Glutamatergic neuron (in vitro differentiated cells): Measurements from ENCODE around the gene PPCDC. TPM values are rescaled to one million over a fixed set of nuclear protein-coding genes. Genes with fewer than 3 reads are reported as not detected.

Experiments used
- DNase-seq: peaks from one replicate; pipeline ENCODE4 v3.0.0; 2022
- H3K27ac Mint-ChIP-seq: one replicate; pipeline ENCODE4 v1.8.0; 2020; ENCODE audit warnings: mild to moderate bottlenecking, mixed read lengths, inconsistent platforms; ENCODE audit not compliant: unreplicated experiment
- H3K27me3 Mint-ChIP-seq: one replicate; pipeline ENCODE4 v1.8.0; 2020; ENCODE audit warnings: mild to moderate bottlenecking, moderate library complexity, mixed read lengths, inconsistent platforms; ENCODE audit not compliant: unreplicated experiment
- H3K36me3 Mint-ChIP-seq: one replicate; pipeline ENCODE4 v1.8.0; 2020; ENCODE audit warnings: mild to moderate bottlenecking, mixed read lengths, inconsistent platforms; ENCODE audit not compliant: unreplicated experiment
- H3K4me1 Mint-ChIP-seq: one replicate; pipeline ENCODE4 v1.8.0; 2020; ENCODE audit warnings: mild to moderate bottlenecking, low read depth, mixed read lengths, inconsistent platforms; ENCODE audit not compliant: unreplicated experiment
- H3K4me3 Mint-ChIP-seq: one replicate; pipeline ENCODE4 v1.8.0; 2020; ENCODE audit warnings: mild to moderate bottlenecking, mixed read lengths, inconsistent platforms; ENCODE audit not compliant: unreplicated experiment
- H3K9me3 Mint-ChIP-seq: one replicate; pipeline ENCODE4 v1.8.0; 2020; ENCODE audit warnings: mild to moderate bottlenecking, moderate library complexity, mixed read lengths, inconsistent platforms; ENCODE audit not compliant: unreplicated experiment
- total RNA-seq: library from RNA; stranded (reverse); fragmentation: NEBNext Ultra II Directional; extraction: Animal tissue kit (Norgen Biotek cat#: 25700); gene quantifications from one replicate; pipeline ENCODE4 v1.2.1, GENCODE V29; 2021; ENCODE audit not compliant: unreplicated experiment
- TF ChIP-seq, protein P1 (sequence below): fragments of 200-600 bp; sonication (generic); IDR thresholded peaks from one replicate; pipeline ENCODE4 v1.5.0; 2021; ENCODE audit not compliant: partially characterized antibody, unreplicated experiment

The PPCDC gene
- total RNA-seq, 1 donor from 2014 or later, result 12.7 TPM

DNA sequence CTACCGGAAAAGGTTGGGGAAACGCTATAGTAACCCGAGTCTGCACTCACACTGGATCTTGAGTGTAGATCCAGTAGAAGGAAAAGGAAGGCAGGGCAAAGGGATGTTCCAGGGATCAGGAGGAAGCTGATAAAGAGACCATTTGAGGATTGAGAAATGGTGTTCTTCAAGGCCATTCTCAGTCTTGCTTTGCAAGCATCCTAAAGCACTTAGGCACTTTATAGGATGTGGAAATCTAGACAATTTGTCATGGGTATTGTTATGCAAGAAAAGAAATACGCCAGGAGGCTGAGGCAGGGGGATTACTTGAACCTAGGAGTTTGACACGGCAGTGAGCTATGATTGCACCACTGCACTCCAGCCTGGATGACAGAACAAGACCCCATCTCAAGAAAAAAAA is 41.2 kb upstream of the PPCDC start:
- Mint-ChIP-seq H3K36me3 (no peaks in the 10 kb centered on the region), H3K4me3 (no peak overlapping the region), H3K27me3 (peaks cover 4% of the 10 kb centered on the region), H3K9me3 (peaks cover 2% of the 10 kb centered on the region), H3K27ac (no peak overlapping the region), H3K4me1 (peaks cover 6% of the 10 kb centered on the region)
- DNase-seq, result no peak
- TF ChIP-seq, protein P1, sequence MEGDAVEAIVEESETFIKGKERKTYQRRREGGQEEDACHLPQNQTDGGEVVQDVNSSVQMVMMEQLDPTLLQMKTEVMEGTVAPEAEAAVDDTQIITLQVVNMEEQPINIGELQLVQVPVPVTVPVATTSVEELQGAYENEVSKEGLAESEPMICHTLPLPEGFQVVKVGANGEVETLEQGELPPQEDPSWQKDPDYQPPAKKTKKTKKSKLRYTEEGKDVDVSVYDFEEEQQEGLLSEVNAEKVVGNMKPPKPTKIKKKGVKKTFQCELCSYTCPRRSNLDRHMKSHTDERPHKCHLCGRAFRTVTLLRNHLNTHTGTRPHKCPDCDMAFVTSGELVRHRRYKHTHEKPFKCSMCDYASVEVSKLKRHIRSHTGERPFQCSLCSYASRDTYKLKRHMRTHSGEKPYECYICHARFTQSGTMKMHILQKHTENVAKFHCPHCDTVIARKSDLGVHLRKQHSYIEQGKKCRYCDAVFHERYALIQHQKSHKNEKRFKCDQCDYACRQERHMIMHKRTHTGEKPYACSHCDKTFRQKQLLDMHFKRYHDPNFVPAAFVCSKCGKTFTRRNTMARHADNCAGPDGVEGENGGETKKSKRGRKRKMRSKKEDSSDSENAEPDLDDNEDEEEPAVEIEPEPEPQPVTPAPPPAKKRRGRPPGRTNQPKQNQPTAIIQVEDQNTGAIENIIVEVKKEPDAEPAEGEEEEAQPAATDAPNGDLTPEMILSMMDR, result no peak

DNA sequence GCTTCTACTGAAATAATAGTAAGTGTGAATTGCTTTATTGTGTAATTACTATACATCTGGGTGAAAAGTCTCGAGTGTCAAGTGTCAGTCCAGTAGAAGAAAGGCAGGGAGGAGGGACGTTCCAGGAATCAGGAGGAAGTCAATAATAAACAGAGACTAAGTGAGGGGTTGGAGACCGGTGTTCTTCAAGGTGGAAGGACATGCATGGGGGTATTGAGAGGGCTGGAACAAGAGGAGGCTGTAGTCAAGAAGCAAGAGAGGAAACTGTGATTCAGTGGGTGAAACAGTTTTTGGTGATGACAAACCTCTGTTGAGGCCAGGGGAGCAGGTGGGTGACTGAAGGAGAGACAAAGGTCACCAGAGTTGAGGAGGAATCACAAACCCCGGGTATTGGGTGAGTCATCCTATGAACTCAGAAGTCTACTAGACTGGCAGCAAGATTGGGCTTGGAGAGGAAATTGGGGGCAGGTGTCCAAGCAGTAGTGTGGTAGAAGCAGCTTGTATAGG is 39.6 kb upstream of the PPCDC start:
- no peak for DNase-seq
- TF ChIP-seq, protein P1, result no peak
- Mint-ChIP-seq H3K4me1 (no peaks in the 10 kb centered on the region), H3K4me3 (no peak overlapping the region), H3K9me3 (peaks cover 2% of the 10 kb centered on the region), H3K27ac (no peak overlapping the region), H3K27me3 (peaks cover 4% of the 10 kb centered on the region), H3K36me3 (no peaks in the 10 kb centered on the region)

DNA sequence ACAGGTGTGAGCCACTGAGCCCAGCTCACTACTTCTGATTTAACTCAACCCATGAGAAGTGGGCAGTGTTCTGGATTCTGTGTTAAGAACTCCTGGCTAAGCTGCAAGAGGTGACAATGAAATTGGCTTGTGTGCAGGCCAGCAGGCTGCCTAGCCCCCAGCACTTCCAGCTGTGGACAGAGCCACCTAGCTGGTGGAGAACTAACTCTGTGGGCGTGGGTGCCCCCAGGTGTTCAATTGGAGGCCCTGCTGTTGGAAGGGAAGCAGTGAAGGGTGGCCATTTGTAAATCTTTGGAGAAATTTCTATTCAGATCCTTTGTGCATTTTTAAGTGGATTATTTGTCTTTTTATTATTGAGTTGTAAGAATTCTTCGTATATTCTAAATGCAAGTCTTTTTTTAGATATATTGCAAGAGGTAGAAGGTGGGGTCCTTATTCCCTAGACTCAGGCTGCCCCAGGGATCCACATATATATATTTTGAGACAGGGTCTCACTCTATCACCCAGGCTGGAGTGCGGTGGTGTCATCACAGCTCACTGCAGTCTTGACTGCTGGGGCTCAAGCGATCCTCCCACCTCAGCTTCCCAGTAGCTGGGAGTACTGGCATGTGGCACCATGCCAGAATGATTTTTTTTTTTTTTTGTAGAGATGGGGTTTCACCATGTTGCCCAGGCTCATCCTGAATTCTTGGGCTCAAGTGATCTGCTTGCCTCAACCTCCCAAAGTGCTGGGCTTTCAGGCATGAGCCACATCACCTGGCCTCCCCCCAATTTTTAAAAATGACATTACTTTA is 35.2 kb upstream of the PPCDC start:
- Mint-ChIP-seq H3K27ac (no peak overlapping the region), H3K4me3 (no peak overlapping the region), H3K36me3 (no peaks in the 10 kb centered on the region), H3K27me3 (peaks cover 6% of the 10 kb centered on the region), H3K4me1 (peaks cover 6% of the 10 kb centered on the region), H3K9me3 (peaks cover 4% of the 10 kb centered on the region)
- TF ChIP-seq, protein P1, result no peak
- peak; percentile 26 for DNase-seq

DNA sequence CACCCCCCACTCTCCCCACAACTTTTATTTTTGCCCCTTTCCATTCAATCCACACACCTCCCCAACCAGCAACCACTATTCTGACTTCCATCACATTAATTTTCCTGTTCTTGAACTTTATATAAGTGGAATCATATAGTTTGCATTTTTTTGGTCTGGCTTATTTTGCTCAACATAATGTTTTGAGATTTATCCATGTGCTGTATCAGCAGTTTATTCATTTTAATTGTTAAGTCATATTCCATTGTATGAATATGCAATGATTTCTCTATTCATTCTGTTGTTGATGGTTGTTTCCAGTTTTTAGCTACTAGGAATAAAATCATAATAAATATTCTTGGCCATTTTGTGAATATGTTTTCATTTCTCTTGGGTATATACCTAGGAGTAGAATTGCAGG is 33.9 kb upstream of the PPCDC start:
- H3K9me3 Mint-ChIP-seq, result peaks cover 4% of the 10 kb centered on the region
- no peaks in the 10 kb centered on the region for H3K36me3 Mint-ChIP-seq
- peaks cover 6% of the 10 kb centered on the region for H3K4me1 Mint-ChIP-seq
- no peak for DNase-seq
- no peak overlapping the region for H3K4me3 Mint-ChIP-seq
- TF ChIP-seq, protein P1, result no peak
- no peak overlapping the region for H3K27ac Mint-ChIP-seq
- peaks cover 6% of the 10 kb centered on the region for H3K27me3 Mint-ChIP-seq

DNA sequence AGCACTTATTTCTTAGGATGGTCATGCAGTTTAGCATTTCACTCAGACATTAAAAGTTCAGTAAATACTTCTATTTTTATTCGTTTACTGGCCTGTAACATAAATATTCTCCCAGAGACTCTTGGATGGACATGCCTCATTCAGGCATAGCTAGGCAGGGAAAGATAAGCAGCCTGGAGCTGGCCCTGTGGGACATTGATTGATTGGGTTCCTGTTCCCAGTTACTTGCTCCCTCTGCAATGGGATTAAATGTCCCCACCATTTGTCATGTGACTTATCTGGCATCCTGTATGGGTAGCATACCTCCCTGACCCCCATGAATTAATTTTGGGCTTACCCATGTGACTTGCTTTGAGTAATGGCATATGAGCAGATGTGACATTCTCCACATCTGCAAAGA is 30.8 kb upstream of the PPCDC start:
- Mint-ChIP-seq H3K4me1 (peaks cover 17% of the 10 kb centered on the region), H3K4me3 (no peak overlapping the region), H3K27me3 (peaks cover 6% of the 10 kb centered on the region), H3K27ac (no peak overlapping the region), H3K36me3 (peaks cover 6% of the 10 kb centered on the region), H3K9me3 (peaks cover 18% of the 10 kb centered on the region)
- no peak for DNase-seq
- TF ChIP-seq, protein P1, result no peak
